Lung microvascular endothelial cell (primary cell): ENCODE data around the gene TSC1. TPM values are rescaled to one million over a fixed set of nuclear protein-coding genes. Genes with fewer than 3 reads are reported as not detected.
"Not testable (repeated sequence)": the region's sequence is repeated elsewhere in the genome, so short reads cannot be mapped to it uniquely, and the experiment has no call there.

Source experiments
- DNase-seq, 2 donors: peaks; one replicate each; pipeline versions ENCODE4 v3.0.0 to v3.0.0-alpha.2; 2010; ENCODE audit warnings: low read depth in 2 of 2
- total RNA-seq: library from RNA; depleted of rRNA; stranded (reverse); fragments of >200 nt; gene quantifications from 2 replicates; pipeline ENCODE4 v1.2.1, GENCODE V29; 2014

The TSC1 gene
- total RNA-seq, 1 donor from 2014 or later, result 20.4 TPM

- DNase-seq, result no peak
These were observed 32.2 kb upstream of the TSC1 start for GRCh38 chr9:132976571-132976970.

DNA sequence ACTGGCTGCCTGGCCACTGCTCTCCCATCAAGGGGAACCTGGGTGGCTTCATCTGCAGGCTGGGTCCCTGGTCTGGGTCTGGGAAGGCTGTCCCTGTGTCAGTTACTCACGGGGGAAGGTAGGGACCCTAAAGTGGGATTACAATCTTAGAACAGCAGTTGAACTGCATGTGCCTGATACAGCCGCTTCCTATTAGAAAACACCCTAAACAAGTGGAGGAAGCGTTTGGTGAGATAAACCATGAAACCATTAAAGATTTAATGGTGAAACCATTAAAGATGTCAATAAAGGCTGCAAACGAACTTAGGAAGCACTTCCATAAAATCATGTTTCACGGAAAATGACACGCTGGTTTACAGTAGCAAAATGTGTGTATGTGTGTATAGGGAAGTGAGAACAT, 31.5 kb upstream of the TSC1 start:
- no peak for DNase-seq

- DNase-seq, result peak in 1 of 2 donors; percentile 30
These were observed 29.3 kb upstream of the TSC1 start for GRCh38 chr9:132973713-132974112.

- DNase-seq, result no peak
These were observed 28.8 kb upstream of the TSC1 start for GRCh38 chr9:132973166-132973565.

GRCh38 chr9:132970324-132971062, 26.1 kb upstream of the TSC1 start:
- no peak for DNase-seq

- DNase-seq, result no peak
These were observed 25.4 kb upstream of the TSC1 start for GRCh38 chr9:132969783-132970182.

DNA sequence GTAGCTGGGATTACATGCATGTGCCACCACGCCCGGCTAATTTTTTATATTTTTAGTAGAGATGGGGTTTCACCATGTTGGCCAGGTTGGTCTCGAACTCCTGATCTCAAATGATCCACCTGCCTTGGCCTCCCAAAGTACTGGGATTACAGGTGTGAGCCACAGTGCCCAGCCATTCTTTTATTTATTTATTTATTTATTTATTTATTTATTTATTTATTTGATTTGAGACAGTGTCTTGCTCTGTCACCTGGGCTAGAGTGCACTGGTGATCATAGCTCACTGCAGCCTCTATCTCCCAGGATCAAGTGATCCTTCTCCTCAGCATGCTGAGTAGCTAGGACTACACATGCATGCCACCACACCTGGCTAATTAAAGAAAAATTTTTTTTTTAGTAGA, 23.5 kb upstream of the TSC1 start:
- not testable (repeated sequence) for DNase-seq

DNA sequence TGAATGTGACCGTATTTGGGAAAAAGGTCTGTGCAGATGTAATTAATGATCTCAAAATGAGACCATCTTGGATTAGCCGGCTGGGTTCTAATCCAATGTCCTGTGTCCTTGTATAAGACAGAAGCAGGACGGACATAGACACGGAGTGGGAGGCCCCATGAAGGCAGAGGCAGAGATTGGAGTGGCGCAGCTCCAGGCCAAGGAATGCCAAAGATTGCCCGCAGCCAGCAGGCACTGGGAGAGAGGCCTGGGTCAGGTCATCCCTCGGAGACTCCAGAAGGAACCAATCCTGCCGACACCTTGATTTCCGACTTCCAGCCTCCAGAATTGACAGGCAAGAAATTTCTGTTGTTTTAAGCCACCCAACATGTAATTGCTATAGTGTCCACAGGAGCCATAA, 21.1 kb upstream of the TSC1 start:
- DNase-seq, result no peak

- no peak for DNase-seq
These were observed 16.6 kb upstream of the TSC1 start for GRCh38 chr9:132961002-132961401.

- no peak for DNase-seq
These were observed 13.4 kb upstream of the TSC1 start for GRCh38 chr9:132957805-132958204.

DNA sequence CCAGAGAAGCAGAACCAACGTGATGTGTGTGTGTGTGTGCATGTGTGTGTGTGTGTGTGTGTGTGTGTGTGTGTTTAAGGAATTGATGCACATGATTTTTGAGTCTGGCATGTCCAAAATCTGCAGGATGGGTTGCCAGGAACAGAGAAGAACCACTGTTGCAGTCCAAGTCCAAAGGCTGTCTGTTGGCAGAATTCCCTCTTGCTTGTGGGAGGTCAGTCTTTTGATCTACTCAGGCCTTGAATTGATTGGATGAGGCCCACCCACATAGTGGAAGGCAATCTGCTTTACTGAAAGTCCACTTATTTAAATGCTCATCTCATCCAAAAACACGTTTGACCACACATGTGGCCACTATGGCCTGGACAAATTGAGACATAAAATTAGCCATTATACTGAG, 11.4 kb upstream of the TSC1 start:
- no peak for DNase-seq

DNA sequence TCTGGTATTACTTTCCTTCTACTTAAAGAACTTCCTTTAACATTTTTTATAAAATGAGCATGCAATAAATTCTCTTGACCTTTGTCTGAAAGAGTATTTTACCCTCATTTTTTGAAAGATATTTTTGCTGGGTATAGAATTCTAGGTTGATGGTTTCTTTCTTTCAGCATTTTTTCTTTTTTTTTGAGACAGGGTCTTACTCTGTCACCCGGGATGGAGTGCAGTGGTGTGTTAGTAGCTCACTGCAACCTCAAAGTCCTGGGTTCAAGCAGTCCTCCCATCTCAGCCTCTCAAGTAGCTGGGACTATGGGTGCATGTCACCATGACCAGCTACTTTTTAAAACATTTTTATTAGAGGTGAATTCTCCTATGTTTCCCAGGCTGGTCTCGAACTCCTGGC, 10.7 kb upstream of the TSC1 start:
- no peak for DNase-seq

- DNase-seq, result no peak
These were observed 5.3 kb upstream of the TSC1 start for GRCh38 chr9:132949709-132950108.

GRCh38 chr9:132948482-132949050, 4.2 kb upstream of the TSC1 start:
- no peak for DNase-seq

- DNase-seq, result no peak
These were observed 3.3 kb upstream of the TSC1 start for GRCh38 chr9:132947756-132948155.

DNA sequence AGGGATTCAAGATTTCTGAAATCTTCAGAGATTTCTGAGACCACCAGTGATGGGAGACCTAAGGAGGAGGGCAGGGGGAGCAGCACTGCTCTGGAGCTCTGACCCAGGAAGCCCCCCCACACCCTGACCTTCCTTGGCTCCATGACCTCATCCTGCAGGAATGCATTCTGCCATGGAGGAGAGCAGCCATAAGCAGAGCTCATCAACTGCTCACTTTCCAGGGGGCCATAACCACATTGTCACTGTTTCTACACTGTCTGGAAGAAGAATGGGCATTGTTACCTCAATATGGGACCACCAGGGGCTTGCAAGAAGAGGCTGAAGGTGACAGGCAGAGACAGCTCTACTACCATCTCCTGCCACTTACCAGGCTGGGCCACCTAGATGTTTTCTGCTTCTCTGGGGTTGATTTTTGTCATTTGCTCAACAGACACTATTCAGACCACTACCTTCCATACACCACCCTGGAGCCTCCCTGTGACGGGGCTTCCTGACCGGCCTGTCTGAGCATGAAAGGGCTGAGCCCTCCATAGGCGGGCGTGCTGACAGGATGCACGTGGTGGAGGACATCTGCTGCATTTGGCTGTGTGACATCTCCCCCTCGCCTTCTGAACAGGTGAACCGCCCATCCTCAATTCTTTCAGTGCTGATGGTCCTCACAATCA, 2.3 kb upstream of the TSC1 start:
- DNase-seq, result peak; percentile 16 to 32

- no peak for DNase-seq
These were observed 1.8 kb upstream of the TSC1 start for GRCh38 chr9:132946211-132946610.

DNA sequence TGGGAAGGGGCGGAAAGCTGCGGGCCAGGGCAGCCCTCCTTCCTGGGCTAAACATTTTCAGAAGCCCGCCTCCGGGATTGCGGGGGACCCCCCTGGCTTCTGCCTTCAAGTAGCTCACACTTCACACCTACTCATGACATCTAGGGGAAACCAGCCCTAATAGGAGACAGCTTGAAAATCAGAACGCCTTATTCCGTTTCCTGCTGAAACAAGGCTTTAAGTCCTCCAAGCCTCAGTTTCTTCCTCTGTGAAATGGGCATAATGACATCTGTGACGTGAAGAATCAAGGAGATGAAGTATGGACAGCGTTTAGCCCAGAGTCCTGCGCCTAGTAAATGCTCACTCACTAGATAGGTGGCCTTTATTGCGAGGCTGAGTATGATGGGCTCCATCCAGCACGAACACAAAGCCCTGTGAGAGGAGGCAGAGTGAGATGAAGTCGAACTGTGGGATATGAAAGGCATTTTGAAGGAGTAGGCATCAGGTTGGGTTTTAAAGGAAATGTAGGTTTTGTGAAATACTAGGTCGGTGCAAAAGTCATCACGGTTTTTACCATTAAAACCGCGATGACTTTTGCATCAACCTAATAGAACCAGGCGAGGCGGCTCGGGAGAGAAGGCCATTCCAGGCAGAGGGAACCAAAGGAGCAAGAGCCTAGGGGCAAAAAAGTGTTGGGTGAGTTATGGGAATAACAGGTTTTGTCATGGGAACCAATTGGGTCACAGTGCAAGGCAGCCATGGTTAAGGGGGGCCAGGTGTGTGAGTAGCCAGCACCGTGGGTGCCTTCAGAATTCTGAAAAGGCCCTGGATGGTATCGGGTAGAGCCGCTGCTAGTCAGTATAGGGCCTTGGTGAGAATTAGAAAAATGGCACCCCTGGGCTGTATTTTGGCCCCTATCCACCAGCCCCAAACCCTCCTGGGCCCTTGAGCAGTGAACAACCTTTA, 1.0 kb upstream of the TSC1 start:
- no peak for DNase-seq

GRCh38 chr9:132943651-132944293, 644 bp downstream of the TSC1 start:
- peak in 1 of 2 donors; percentile 6 for DNase-seq

- peak in 1 of 2 donors; percentile 39 for DNase-seq
These were observed 1.8 kb downstream of the TSC1 start for GRCh38 chr9:132942541-132943182.

GRCh38 chr9:132939169-132939568, 5.2 kb downstream of the TSC1 start:
- no peak for DNase-seq
